Suprapubic skin (tissue), 3 donors: ENCODE data around the gene GGNBP2.

Experiments used
- POLR2A ChIP-seq, 2 donors: fragments of 450-650 bp; IDR thresholded peaks; one replicate each; pipeline ENCODE4 v1.6.1; 2017; ENCODE audit warnings: antibody characterized with exemption in 2 of 2, mild to moderate bottlenecking in 2 of 2, moderate library complexity in 2 of 2
- TF ChIP-seq, protein P1 (sequence below), 2 donors: fragments of 200-600 bp in 1 of 2; fragments of 450-650 bp in 1 of 2; sonication (generic) in 1 of 2; IDR thresholded peaks; one replicate each; pipeline ENCODE4 v1.5.1; 2016 to 2019; ENCODE audit warnings: antibody characterized with exemption in 2 of 2, mild to moderate bottlenecking in 1 of 2, moderate library complexity in 1 of 2

GRCh38 chr17:36566081-36566480 lies 21.4 kb downstream of the GGNBP2 start:
- TF ChIP-seq, protein P1, sequence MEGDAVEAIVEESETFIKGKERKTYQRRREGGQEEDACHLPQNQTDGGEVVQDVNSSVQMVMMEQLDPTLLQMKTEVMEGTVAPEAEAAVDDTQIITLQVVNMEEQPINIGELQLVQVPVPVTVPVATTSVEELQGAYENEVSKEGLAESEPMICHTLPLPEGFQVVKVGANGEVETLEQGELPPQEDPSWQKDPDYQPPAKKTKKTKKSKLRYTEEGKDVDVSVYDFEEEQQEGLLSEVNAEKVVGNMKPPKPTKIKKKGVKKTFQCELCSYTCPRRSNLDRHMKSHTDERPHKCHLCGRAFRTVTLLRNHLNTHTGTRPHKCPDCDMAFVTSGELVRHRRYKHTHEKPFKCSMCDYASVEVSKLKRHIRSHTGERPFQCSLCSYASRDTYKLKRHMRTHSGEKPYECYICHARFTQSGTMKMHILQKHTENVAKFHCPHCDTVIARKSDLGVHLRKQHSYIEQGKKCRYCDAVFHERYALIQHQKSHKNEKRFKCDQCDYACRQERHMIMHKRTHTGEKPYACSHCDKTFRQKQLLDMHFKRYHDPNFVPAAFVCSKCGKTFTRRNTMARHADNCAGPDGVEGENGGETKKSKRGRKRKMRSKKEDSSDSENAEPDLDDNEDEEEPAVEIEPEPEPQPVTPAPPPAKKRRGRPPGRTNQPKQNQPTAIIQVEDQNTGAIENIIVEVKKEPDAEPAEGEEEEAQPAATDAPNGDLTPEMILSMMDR (IDR thresholded peaks at IDR 0.05), result no peak
- TF ChIP-seq POLR2A (IDR thresholded peaks at IDR 0.05), result no peak
